Stimulated activated CD4-positive, alpha-beta T cell treated with anti-CD3 and anti-CD28 coated beads, Interleukin-1b, Interleukin-23, amount 100 ng/mL, for 48 hours (primary cell): Measurements from ENCODE around the gene ZFYVE26.
"Not testable (repeated sequence)": the region's sequence is repeated elsewhere in the genome, so short reads cannot be mapped to it uniquely, and the experiment has no call there.

ENCODE experiments used
- DNase-seq: peaks from one replicate; pipeline ENCODE4 v3.0.0-alpha.2; 2020

Gene ZFYVE26

DNA sequence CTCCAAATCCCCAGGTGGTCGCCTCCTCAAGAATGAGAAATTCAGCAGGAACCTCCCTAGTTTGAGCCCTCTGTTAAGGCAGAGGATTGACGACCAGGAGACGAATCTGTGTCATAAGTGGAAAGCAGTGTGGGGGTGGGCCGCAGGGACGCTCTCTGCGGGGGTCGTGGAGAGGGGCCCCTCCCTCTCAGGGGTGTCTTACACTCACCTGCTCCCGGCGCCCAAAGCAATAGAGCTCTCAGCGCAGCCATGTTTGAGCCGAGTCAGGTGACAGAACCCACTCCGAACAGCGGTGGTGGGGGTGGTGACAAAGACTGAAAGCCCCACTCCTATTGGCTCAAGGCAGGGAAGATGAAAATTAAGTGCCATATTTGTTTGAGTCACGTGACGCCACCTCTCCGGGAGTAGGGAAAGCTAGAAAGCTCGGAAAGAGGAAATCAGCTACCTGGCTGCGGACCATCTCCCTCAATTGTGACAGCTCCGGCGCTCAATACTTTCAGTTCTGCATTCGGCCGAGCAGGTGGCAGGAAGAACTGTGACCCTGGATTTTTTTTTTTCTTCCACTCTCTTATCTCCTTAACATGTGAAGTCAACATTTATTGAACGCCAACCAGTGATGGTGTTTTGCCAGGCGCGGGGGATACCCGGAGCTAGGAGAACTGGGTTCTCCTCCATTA, at the start of gene ZFYVE26:
Gene ZFYVE26, minus strand, starts transcription at position 265 of the 677 bp plus-strand sequence. CDS start 627 bp downstream, outside the sequence.
- peak; percentile 91 for DNase-seq

DNA sequence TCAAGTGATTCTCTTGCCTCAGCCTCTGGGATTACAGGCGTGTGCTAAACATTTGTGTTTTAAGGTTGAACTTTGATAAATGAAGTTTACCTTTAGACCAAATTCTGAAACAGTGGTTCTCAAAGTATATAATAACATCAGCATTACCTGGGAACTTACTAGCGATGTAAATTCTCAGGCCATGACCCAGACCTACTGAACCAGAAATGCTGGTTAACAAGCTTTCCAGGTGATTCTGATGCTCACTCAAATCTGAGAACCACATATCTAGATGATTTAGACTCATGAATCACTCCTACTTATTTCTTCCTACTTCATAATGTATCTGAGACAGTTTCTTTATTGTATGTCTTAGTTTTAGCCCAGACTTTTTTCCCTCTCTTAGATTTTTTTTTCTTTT, 46.8 kb upstream of the ZFYVE26 start:
- no peak for DNase-seq

DNA sequence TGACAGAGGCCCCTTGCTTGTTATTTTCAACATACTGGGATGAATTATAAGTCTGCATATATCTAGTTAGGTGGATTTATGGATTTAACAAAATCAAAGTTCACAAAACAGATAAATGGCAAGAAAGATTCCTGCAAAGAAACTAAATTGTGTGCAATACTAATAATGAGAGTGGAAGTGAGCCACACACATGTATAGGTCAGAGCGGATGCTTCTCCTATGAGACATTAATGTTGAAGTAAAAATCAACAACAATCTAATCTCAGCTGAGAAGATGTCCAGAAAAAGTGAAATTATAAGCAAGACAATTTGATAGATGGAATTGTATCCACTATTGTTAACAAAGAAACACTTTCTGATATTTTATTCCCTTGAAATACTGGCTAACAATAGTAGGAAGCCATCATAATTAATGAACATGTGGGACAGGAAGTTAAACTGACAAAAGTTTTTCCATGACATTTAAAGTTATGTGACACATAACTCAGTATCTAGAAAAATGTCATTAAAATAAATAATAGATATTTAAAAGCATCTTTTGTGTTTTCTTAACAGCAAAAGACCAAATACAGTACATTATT, 42.9 kb upstream of the ZFYVE26 start:
- DNase-seq: no peak

DNA sequence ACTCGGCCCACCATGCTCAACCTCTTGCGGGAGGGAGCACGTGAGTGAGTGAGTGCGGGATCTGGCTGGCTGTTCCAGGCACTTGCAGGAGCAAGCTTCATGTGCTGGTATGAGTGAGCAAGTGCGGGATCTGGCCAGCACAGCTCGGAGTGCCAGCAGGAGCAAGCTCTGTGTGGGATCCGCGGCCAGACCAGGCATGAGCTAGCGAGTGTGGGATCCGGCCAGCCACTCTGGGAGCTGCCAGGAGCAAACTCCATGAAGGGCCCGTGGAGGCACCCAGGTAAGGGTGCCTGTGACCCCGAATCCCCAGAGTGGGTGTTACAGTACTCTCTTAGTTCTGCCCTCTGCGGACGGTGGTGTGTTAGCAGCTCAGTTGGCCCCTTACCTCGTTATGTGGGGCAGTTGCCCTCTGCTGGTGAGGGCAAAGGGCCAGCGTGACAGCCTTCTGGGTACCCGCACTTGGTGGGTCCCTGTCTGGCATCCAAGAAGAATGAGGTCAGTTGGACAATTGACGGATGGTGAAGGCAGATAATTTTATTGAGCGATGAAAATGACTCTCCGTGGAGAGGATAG, 41.5 kb upstream of the ZFYVE26 start:
- no peak for DNase-seq

DNA sequence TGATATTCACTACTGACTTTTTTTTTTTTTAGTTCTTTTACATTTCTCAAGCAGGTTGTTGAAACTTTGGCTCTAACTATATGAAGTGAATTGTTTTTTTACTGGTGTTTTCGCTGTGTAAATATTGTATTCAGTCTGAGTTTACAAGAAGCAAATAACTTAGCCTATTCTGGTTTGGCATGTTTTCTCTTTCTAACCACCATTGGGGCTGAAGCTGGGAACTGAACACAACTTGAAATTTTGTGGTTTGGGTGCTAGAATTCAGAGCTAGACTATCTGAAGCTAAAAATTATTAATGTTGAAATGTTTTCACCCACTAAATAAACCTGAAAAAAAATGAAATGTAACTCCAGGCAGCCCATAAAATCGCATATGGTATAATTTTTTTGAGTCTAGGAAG, 40.4 kb upstream of the ZFYVE26 start:
- DNase-seq: no peak

DNA sequence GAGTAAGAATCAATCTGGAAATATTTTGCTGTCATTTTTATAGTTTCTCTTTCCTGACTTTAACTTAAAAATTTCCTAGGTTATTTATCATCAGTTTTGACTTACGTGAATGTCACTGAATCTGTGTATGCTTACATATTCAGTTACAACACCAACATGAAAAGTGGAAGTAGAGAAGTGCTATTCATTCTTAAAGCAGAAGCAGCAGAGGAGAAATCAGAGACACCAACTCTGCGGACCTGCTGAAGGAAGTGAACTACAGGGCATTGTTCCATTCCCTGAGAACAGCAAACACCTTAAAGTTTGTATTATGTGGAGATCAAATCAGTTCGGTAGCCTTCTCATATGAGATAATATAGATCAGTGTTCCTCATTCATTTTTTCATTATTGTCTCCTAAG, 37.3 kb upstream of the ZFYVE26 start:
- no peak for DNase-seq

DNA sequence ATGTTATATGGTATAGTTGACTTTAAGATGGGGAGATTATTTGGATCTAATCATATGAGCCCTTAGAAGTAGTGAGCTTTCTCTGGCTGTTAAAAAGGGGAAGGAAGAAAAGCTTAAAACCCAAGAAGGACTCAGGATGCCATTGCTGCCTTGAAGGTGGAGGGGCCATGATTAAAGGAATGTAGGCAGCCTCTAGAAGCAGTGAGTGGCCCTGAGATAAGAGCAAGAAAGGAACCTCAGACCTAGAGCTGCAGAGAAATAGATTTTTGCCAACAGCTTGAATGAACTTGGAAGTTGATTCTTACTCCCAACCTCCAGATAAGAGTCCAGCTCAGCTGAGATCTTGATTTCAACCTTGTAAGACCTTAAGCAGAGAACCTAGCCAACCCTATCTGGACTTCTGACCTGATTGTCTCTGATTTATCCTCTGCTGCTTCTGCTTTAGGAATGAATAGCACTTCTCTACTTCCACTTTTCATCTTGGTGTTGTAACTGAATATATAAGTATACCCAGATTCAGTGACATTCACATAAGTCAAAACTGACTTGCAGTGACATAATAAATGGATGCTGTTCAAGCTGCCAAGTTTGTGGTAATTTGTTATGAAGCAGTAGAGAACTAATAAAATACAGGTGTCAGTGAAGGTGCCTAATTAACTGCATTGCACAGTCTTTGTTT, 36.7 kb upstream of the ZFYVE26 start:
- no peak for DNase-seq

DNA sequence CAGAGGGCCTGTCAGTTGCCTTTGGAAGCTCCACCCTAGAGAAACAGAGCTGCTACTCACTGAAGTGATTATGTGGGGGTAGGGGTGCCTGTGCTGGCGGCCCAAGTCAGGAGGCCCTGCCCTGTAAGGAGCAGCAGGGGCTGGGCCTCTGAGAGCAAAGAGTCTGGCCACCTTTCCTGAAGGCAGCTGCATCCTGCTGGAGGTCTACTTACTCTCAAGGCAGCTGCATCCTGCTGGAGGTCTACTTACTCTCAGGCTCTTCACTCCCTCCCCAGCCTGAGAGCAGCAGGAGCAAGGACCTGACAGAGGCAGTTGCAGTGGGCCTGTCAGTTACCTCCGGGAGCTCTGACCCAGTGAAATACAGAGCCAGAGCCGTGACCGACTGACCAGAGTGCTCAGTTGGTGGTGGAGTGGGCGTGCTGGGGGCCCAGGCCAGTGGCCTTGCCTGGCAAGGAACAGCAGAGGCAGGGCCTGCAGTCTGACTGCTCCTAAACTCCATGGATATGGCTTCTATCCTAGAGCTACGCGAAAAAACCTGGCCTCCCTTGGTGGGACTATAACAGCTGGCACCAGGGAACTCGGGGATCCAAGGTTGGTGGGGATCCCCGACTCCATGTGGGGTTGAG, 35.5 kb upstream of the ZFYVE26 start:
- DNase-seq: no peak

DNA sequence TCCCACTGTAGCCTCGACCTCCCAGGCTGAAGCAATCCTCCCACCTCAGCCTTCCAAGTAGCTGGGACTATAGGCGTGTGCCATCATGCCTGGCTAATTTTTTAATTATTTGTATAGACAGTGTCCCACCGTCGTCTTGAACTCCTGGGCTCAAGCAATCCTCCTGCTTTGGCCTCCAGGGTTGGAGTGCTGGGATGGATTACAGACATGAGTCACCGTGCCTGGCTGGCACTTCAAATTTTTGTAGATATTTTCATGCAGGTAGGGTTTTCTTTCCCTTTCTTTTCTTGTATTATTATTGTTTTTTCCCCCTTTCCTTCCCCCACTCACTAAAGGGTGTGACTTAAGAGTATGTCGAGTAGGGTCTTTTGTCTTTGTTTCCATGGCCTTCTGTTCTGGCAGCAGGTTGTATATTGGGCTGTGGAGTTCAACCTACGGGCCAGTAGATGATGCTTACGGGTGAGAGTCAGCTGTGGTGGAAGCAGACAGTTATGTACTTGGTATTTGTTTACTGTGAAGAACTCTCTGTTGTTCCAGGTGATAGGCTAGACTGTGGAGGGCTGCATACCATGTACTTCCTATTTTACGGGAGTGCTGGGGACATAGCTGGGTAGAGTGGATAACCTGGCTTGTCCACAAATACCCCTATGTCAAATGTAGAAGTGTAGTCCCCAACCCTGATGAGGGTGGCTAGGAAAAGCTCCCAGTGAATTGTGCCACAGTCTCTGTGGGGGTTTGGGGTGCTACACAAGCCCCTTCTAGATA, 33.9 kb upstream of the ZFYVE26 start:
- DNase-seq: no peak

DNA sequence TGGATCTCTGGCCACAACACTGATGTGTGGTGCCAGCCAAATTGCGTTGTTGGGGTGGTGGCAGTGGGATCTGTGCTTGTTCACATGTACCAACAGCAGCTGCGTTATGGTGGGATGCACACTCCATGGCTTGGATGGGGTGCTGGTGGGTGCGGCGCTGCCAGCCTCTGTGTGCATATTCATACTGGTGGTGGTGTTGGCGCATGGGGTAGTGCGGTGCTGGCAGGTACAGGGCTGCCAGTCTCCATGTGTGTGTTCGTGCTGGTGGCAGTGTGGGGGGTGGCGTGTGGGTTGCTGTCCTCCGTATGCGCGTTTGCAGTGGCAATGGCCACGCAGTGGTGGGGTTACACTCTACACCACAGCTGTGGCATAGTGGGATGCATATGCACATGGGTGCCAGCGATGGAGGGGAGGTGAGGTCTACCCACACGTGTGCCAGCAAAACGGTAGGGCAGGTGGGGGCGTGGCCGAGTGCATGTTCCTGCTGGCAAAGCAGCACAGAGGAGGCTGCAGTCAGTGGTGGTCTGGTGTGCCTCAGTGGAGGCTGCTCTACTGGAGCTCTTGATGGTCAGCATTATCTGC, 29.7 kb upstream of the ZFYVE26 start:
- DNase-seq: no peak

DNA sequence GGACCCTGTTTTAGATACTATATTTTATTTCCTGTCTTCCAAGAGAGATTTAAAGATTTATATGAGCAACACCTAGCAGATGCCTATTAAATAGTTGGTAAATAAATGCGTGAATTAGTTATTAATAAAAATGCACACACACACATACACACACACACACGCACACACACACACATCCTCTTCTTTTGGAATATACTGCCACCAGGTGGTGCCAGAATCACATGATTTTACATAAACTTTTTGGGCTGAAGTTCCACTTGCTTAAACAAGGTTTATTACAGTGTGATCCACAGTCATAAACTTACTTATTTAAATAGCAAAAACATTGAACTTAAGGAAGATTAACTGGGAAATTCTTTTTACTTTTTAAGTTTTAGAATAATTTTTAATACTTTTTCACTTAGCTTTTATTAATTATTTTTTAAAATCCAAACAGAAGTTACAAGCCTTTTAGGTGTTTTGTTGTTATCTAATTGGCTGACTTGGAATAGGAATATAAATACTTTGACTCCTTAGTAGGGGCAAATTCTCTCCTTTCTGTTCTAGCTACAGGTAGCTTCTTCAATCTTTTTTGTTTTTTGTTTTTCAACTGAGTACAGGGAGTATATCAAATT, 20.7 kb upstream of the ZFYVE26 start:
- no peak for DNase-seq

DNA sequence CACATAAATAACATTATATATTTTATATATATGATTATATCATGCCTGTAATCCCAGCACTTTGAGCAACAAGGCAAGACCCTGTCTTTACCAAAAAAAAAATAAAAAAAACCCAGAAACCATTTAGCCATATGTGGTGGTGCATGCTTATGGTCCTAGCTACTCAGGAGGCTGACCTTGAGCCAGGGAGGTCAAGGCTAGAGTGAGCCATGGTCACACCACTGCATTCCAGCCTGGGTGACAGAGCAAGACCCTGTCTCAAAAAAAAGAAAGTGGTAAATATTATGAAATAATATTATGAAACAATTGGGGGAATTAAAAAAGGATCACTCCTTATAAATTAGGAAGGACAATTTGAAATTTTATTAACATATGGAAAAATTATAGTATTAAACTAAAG, 19.2 kb upstream of the ZFYVE26 start:
- no peak for DNase-seq

DNA sequence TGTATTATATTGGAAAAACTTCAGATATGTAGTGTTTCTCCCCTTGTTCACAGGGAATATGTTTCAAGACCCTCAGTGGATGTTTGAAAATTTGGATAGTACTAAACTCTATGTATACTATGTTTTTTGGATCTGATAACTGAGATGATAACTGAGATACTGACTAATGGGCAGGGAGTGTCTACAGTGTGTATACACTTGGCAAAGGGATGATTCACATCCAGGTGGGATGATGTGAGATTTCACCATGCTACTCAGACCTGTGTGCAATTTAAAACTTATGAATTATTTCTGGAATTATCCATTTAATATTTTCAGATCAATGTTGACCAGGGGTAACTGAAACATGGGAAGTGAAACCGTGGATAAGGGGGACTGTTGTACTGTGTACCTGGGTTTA, 17.0 kb upstream of the ZFYVE26 start:
- no peak for DNase-seq

DNA sequence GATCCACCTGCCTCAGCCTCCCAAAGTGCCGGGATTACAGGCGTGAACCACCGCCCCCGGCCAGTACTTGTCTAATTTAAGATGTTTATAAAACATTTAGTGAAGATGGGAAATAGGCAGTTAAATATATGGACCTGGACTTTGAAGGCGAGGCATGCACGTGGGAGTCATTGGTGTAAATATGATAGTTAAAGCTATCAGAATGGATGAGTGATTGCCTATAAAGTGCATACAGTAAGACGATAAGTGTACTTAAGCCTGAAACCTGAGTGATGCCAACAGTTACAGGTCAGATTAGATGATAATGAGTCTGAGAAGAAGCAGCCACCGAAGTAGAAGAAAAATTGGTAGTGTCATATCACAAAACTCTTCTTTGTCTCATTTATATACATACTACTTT, 14.7 kb upstream of the ZFYVE26 start:
- no peak for DNase-seq

DNA sequence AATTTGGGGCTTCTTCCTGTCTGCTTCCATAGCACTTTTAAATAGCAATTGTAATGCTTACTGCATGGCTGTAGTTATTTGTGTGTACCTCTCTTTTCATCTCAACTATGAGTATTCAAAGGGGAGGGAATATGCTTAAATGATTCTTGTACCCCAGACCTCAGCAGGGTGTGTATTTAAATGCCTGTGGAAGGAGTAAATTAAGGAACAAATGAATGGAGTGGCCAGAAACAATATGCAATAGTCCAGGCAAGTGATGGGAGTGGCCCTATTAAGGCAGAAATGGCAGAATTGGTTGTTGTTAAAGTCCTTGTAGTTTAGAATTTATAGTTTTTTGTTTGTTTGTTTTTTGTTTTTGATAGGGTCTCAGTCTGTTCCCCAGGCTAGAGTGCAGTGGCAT, 4.7 kb upstream of the ZFYVE26 start:
- no peak for DNase-seq

DNA sequence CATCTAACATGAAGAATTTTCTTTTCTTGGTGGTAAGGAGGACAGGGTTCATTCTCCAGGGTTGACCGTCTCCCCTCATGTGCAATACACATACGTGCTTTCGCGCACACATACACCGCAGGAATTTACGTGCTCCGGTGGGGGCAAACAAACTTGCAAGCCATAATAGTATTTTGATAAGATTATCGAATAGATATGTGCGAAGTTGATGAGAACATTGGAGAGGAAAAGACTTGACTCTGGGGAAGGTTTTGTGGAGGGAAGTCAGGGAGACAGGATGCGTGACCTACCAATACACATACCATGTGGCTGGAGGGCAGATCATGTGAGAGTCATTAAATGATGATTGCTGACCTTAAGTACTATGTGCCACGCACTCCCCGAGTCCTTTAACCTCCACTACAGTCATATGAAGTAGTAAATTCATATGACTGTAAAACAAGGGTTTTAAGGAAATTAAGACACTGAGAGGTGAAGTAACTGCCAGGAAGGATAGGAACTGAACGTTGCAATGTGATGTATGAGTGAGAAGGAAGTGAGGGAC, 4.1 kb upstream of the ZFYVE26 start:
- no peak for DNase-seq

DNA sequence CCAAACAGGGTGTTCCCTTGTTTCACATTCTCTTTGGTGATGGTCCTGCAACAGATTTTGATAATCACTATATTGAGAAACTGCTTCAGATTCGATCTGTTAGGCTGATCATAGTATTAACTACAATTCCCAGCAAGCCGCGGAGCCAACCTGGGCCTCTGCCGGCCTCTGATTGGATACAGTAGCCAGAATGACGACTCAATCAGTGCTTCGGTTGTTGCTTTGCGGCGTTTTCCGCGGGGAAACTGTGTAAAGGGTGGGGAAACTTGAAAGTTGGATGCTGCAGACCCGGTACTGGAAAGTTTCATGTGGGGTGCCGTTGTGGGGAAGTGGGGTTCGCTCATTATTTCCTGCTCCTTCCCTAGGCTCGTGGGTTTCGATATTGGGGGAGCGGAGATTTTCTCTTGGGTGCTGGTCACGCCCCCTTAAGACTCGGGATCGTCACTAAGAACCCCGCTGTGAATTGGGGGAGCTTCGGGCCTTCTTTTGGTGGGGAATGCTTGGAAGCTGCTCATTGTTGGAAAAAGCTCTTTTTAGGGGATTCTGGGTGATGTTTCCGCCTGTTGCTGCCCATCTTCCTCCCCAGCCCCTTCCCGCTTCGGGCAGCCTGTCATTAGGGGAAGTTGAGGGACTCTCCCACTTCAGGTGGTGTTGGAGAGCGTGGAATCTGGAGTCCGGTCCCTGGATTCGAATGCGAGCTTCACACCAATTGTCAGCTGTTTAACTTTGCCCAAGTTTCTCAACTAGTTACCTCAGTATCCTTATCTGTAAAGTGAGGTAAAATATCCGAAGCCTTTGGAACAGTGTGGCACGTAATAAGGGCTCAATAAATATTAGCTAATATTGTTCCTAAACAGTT, 3.4 kb upstream of the ZFYVE26 start, which contains the start of gene RAD51B:
Gene RAD51B, plus strand, starts transcription at position 217 of the 859 bp plus-strand sequence.
- peak; percentile 87 for DNase-seq

DNA sequence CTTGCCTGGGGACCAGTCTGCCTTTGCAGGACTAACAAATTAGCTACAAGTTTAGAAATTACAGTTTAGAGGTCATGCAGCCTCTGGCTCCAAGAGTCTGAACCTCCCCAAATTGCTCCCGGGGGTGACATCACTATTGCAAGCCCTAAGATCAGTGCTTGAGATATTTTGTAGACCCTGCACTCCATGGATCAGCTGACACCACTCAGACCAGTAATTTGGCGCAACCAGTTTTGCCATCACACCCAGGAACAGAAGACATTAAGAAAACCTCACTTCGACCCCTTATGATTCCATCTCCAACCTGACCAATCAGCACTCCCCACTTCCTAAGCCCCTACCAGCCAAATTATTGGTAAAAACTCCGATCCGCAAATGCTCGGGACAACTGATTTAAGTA, 2.1 kb upstream of the ZFYVE26 start:
- not testable (repeated sequence) for DNase-seq

DNA sequence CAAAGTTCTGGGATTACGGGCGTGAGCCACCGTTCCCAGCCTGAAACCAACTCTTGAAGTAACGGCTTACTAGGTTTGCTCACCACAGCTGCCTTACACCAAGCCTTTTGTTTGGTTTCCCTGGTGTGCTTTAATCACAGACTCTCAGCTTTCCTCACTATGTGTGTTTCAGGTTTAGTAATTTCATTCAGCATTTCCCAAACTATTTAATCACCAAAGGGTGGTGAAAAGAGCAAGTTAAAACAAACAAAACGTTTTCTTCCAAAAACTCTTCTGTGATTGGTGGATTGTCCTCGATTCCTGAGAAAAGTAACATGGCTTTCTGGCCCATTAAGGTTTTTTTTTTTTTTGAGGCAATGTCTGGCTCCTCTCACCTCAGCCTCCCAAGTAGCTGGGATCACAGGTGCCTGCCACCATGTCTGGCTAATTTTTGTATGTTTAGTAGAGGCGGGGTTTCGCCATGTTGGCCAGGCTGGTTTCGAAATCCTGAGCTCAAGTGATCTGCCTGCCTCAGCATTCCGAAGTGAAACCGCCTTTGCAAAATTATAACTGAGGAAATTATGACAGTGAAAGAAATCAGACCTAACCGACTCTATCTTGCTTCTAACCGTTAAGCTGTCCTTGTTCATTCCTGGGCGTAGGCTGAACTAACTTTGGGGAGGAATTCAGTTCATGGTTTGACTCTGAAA, 1.5 kb upstream of the ZFYVE26 start:
- DNase-seq: no peak
